Measurements from ENCODE around the gene GLA. TPM values are rescaled to one million over a fixed set of nuclear protein-coding genes. Genes with fewer than 3 reads are reported as not detected.
A peak's percentile ranks its signal among the peaks of the same experiment; 100 is the strongest.

The GLA gene
- total RNA-seq, 1 donor from 2014 or later, result 29.3 TPM

GRCh38 chrX:101395789-101396188 is 11.9 kb downstream of the GLA start:
- no peak for DNase-seq

- DNase-seq, result no peak
Observed at GRCh38 chrX:101394372-101394771, 13.4 kb downstream of the GLA start.

- DNase-seq, result no peak
Observed at GRCh38 chrX:101393530-101394305, 14.0 kb downstream of the GLA start.

DNA sequence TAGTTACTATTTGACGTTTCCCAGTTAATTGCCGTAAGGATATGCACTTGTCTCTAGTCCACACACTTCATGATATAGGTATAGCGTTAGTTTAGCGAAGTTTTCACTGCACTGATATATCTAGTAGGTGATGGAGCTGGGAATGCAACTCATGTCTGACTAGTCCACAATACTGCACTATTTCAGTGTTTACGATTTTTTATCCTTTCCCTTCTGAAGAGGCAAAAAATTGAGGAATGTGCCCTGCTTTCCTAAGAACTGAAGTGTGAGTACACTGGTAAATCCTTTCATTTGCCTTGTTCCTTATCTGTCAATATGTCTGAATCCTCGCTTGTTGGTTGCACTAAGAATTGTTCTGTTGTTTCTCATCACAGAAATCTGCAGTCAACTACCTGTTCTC is 15.9 kb downstream of the GLA start:
- DNase-seq, result peak; percentile 4

GRCh38 chrX:101390664-101391525 is 16.8 kb downstream of the GLA start, which contains the start of gene RPL36A:
RPL36A (plus strand) TSS chrX:101391011; CDS start chrX:101391044, 33 bp downstream.
- DNase-seq, result peak; percentile 91

DNA sequence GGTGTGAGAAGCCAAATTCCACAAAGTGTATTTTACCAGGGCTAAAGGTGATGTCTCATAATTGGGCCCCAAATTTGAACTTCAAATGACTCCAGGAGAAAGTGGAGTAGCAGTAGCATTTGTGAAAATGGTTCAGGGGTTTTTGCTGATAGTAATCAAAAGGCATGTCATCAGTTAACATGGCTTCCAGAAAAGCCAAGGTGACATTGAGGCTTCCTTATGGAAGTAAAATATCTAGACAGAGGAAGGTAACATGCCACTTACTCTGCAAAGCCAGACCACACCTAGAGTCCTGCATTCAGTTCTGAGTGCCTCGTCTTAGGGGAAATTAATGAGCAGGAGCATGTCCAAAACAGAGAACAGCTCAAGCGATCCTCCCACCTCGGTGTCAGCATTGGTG is 19.1 kb downstream of the GLA start:
- DNase-seq, result no peak

DNA sequence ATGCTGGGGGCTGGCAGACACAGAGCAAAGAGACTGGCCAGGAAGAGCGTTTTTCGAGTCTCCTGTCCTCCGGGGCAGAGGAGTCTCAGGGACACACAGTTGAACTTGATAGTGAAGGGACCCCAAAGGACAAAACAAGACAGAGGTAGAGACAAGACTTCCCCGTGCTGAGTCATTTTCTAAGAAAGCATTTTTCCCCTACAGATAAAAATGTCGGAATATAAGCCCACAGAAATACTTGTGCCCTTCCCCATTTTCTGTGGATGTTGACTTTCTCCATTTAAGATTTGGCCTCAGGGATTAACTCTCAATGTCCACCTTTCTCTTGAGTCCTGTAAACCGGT is 21.2 kb downstream of the GLA start:
- no peak for DNase-seq

GRCh38 chrX:101385795-101386541 is 21.8 kb downstream of the GLA start, which contains the start of gene BTK:
BTK (minus strand) TSS chrX:101386191; CDS start chrX:101375284, 10,907 bp downstream.
- no peak for DNase-seq

- no peak for DNase-seq
Observed at GRCh38 chrX:101385026-101385684, 22.6 kb downstream of the GLA start.

DNA sequence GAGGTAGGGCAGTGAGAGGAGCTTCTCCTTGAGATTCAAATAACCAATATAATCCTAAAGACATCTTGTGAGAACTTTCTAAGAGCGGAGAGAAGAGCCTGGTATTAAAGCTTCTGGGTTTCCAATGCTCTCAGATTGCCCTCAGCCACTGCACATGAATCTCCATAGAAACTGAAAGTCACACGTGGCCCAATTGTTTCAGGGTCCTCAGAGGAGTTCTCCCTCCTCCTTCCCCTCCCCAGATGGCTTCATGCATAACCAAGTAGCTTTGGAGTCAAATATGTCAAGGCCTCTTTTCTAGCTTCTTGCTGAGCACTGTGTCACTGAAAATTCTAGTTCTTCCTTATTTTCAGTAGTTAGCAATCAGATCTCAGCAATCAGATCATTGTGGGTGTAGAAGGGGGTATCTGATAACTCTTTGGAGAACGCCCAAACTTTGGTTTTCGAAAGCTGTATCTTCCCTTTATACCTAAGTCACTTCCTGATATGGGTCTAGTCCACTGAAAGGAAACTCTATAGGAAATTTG is 24.0 kb downstream of the GLA start:
- no peak for DNase-seq

DNA sequence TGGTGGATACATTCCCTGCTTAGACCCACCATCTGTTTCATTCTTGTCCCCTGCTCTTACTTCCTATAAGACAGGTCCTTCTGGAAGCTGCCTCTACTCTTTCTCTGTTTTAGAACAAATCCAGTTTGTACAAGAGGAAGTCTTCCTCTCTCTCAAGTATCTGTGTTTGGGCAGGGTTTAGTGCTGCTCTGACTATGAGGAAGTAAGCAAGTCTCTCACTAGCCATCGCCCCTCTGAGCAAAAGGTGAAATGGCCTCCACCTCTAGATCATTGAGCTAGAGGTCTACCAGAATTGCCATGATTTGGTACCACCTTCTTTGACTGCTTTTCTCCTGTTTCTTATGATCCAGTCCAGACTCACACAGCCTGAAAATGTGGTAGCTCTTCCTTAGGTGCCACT is 30.2 kb downstream of the GLA start:
- DNase-seq, result no peak

- DNase-seq, result no peak
Observed at GRCh38 chrX:101370888-101371504, 36.7 kb downstream of the GLA start.

GRCh38 chrX:101369687-101370086 is 38.0 kb downstream of the GLA start:
- DNase-seq, result no peak

- DNase-seq, result no peak
Observed at GRCh38 chrX:101368800-101369199, 38.9 kb downstream of the GLA start.

DNA sequence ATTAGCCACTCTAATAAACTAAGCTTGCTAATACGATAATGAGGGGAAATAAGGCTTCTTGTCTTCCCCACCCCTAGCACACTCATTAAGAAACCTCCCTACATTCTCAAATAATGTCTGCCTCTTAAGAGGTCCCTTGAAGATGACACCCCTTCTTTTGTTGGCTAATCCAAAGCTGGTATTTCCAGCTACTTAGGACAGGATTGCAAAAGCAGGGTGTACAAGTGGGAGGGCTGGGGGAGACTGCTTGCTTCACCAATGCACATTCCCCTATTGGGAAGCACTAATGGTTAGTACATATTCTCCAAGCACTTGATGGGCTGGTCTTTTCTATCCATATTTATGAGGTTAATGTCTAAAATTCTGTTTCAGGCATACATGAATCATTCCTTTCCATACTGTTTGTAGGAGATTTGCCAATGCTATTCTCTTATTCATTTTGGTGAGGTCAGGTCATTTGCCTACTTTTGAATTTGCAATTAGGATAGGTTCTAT is 42.4 kb downstream of the GLA start:
- no peak for DNase-seq

DNA sequence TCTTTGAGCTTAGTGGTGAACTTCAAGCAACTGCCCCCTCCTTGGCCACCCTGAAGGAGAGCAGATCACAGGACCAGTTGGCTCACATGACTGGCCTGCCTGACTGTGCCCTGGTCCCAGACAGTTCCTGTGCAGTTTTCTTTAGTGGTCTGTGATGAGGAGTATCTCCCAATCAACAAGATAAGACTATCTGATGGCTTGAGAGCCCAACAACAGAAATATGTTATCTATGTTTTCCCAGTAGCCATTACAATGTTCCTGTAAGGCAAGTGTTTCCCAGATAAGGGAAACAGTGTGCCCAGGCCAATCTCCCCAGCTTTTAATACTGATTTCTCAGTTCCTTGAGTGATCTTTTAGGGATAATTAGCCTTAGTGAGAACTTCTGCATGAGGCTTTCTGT is 45.0 kb downstream of the GLA start:
- no peak for DNase-seq

- no peak for DNase-seq
Observed at GRCh38 chrX:101362116-101362515, 45.6 kb downstream of the GLA start.

DNA sequence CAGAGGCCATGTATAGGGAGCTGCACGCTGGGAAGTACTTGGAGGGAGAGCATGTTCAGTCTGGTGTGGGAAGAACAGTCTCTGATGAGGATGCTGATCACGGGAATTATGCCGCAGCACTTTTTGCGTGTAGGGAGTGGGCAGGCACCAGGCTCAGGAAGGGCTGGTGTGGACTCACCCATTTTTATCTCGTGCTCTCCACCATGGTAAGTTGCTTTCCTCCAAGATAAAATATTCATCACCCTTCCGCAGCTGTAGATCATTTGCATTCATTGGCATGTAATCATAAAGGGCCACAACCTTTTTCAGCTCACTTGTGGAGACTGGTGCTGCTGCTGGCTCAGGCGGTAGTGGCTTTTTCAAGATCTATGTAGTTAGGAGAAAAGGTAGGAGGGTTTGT is 47.3 kb downstream of the GLA start:
- DNase-seq, result no peak

DNA sequence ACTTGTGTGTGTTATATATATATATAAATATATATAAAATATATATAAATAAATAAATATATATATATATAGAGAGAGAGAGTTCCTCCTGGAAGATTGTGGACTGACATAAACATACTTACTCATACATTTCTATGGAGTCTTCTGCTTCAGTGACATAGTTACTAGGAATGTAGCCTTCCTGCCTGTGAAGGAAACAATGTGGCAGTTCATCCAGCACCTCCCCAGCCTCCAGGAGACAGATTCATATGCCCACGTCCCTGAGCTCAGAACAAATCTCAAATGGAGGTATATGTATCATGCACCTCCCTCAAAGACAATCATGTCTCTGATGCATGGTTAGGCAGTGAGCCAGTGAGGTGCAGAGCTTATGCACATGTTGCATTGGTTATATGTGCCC is 47.8 kb downstream of the GLA start:
- DNase-seq, result no peak

DNA sequence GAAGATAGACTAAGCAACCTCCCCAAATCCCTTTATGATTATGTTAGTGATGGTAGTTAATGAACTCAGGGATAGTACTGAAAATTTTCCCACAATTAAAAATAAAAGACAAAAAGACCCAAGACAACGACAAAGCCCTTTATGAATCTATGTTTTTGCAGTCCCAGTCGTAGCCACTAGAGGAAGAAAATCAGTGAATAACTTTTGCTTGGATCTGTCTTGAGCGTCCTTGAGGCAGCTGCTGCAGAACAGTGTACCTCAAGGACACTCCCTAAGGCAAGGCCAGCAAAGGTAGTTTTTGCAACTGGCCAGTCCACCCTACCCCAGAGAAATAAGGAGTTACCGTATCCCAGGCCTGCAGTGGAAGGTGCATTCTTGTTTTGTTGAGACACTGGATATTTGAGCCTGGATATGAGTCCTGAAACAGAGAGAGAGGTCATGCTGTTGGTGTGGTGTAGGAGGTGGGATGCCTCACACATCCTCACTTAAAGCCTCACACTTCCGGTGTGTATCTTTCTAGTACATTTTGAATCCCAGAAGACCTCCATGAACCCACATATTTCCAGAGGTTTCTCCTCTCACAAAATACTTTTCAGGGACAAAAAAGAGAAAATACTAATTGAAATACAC is 50.4 kb downstream of the GLA start:
- peak; percentile 14 for DNase-seq

DNA sequence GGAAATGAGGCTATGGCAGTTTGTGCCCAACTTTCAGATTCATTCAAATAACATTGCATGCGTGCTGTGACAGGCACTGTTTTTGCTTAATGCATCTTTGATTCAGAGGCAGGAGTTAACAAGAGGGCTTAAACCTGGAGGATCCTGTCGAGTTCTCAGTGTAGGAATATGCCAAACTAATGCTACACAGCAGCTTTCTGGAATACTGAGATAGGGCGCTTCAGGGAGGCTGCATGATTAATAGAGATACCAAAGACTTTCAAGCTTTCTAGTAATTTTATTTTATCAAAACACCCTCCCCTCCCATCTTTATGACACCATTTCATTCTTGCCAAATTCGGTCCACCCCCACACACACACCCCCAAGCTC is 58.5 kb downstream of the GLA start:
- DNase-seq, result no peak

Data from dermis blood vessel endothelial cell (primary cell).